Measurements from ENCODE around the gene SPEN.
"Not testable (repeated sequence)": the region's sequence is repeated elsewhere in the genome, so short reads cannot be mapped to it uniquely, and the experiment has no call there.

The SPEN gene

GRCh38 chr1:15856888-15857287, 9.4 kb downstream of the SPEN start:
- DNase-seq (ENCODE audit: low read depth in 1 of 2, low spot score in 1 of 2), result no peak

GRCh38 chr1:15858069-15858670, 10.7 kb downstream of the SPEN start:
- DNase-seq (ENCODE audit: low read depth in 1 of 2, low spot score in 1 of 2), result no peak

GRCh38 chr1:15858672-15859372, 11.3 kb downstream of the SPEN start:
- DNase-seq (ENCODE audit: low read depth in 1 of 2, low spot score in 1 of 2), result no peak

DNA sequence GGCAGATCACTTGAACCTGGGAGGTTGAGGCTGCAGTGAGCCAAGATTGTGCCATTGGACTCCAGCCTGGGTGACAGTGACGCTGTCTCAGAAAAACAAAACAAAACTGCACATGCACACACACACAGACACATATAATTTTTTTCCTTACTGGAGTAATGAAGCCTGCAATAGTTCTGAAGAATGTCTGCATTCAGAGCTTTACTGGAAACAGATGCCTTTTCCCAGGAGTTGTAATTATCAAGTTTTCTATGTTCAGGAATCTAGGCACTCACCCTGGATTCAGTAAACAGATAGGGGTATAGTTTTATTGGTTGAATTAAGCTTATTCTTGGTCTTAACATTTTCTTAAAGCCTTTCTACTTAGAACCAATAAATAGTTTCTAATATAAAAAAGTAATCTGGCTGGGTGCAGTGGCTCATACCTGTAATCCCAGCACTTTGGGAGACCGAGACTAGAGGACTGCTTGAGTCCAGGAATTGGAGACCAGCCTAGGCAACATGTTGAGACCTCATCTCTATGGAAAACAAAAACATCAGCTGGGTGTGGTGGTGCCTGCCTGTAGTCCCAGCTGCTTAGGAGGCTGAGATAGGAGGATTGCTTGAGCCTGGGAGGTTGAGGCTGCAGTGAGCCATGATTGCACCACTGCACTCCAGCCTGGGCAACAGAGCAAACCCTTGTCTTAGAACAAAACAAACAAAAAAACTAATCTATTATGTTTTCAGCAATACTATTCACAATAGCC, 15.8 kb downstream of the SPEN start:
- no peak for DNase-seq (ENCODE audit: low read depth in 1 of 2, low spot score in 1 of 2)

GRCh38 chr1:15866721-15867201, 19.3 kb downstream of the SPEN start:
- no peak for DNase-seq (ENCODE audit: low read depth in 1 of 2, low spot score in 1 of 2)

DNA sequence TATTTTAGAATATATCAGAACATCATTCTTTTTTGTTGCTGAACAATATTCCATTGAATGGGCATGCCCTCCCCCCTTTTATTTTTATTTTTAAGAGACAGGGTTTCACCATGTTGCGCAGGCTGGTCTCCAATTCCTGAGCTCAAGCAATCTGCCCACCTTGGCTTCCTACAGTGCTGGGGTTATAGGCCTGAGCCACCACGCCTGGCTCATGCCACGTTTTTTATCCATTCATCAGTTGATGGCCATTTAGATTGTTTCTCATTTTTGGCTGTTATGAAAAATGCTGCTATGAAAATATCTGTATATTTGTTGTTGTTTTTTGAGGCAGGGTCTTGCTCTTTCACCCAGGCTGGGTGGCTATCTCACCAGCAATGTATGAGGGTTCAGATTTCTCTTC, 19.8 kb downstream of the SPEN start:
- no peak for DNase-seq (ENCODE audit: low read depth in 1 of 2, low spot score in 1 of 2)

GRCh38 chr1:15869413-15869812, 21.9 kb downstream of the SPEN start:
- no peak for DNase-seq (ENCODE audit: low read depth in 1 of 2, low spot score in 1 of 2)

GRCh38 chr1:15870421-15870820, 22.9 kb downstream of the SPEN start:
- no peak for DNase-seq (ENCODE audit: low read depth in 1 of 2, low spot score in 1 of 2)

- DNase-seq (ENCODE audit: low read depth in 1 of 2, low spot score in 1 of 2), result no peak
Measured at GRCh38 chr1:15874471-15874870, 27.0 kb downstream of the SPEN start.

- DNase-seq (ENCODE audit: low read depth in 1 of 2, low spot score in 1 of 2), result no peak
Measured at GRCh38 chr1:15876357-15877055, 29.0 kb downstream of the SPEN start.

GRCh38 chr1:15881961-15882360, 34.5 kb downstream of the SPEN start:
- DNase-seq (ENCODE audit: low read depth in 1 of 2, low spot score in 1 of 2), result no peak

GRCh38 chr1:15882665-15883064, 35.2 kb downstream of the SPEN start:
- no peak for DNase-seq (ENCODE audit: low read depth in 1 of 2, low spot score in 1 of 2)

- DNase-seq (ENCODE audit: low read depth in 1 of 2, low spot score in 1 of 2), result no peak
Measured at GRCh38 chr1:15883326-15883725, 35.8 kb downstream of the SPEN start.

- DNase-seq (ENCODE audit: low read depth in 1 of 2, low spot score in 1 of 2), result no peak
Measured at GRCh38 chr1:15884477-15884876, 37.0 kb downstream of the SPEN start.

DNA sequence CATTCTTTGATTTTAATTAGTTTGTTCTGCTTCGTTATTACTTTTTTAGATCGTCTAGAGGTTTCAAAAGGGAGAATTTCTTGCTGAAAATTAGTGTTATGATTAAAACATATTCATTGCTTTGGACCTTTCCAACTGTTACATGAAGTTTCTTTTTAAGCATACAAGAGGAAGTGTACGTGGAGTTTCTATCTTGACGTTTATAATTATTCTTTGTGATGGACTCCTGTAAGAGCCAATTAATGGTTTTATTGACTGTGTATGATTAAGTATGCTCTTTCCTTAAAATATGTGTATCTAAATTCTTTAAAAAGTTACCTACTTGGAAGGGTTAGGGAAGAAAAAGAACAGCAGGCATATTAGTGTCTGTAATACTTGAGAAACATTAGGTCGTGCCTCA, 37.8 kb downstream of the SPEN start:
- no peak for DNase-seq (ENCODE audit: low read depth in 1 of 2, low spot score in 1 of 2)

DNA sequence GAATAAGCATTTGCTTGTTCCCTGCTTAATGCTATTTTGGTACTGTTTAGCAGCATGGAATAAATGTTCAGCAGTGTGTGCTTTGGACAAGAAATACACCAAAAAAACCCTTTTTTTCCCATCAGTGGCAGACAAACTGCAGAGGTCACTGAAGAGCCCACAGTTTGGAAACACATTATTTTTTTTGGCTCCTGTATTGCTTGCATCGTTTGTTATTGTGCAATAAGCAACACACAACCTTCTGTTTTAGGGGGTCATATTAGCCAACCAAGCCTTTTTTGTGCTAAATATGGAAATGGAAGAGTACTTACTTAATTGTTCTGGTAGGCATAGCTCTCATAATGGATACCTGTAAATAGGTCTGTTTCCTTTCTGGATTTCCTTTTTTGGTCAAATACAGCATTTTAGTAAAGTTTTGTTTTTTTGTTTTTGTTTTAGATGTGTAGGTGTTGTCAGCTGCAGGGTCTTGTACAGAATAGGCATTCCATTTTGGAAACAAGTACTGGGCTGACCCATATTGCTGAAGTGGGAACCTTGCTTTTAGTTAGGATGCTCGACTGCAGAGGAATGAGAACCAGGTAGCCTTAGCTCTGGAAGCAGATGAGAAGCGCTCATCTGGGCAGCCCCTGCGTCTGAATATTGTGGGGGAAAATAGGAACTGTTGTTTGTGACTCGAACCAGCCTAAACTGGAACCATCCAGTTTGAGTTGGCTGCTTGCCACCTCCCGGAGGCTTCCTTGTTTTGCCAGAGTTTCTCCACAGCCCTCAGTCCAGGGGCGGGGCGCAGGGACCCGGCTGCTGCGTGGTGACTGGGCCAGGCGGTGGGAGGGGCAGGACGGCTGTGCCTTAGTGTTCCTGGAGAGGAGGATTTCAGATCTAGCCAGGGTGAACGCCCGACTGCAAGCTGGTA, 38.4 kb downstream of the SPEN start:
- DNase-seq (ENCODE audit: low read depth in 1 of 2, low spot score in 1 of 2), result no peak

DNA sequence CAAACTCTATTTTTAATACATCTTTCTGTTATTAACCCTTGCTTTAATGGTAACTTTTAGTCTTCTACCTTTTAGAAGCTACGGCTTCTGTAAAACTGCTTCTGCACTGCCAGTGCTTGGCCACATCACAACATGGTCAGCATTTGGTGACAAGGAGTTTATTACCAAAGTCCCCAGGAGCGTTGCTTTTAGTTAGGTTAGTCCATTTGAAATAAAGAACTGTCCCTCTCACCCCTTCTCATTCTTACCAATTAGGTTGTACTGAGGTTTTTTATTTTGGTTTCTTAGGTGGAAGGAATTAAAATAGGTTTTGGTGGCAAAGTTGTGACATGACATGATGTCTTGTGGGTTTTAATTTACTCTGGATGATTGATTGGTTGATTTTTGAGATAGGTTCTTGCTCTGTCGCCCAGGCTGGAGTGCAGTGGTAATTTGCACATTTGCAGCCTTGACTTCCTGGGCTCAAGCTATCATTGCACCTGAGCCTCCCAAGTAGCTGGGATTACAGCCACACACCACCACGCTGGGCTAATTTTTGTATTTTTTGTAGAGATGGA, 39.2 kb downstream of the SPEN start:
- DNase-seq (ENCODE audit: low read depth in 1 of 2, low spot score in 1 of 2), result no peak

GRCh38 chr1:15892857-15893599, 45.5 kb downstream of the SPEN start:
- not testable (repeated sequence) for DNase-seq (ENCODE audit: low read depth in 1 of 2, low spot score in 1 of 2)

- DNase-seq (ENCODE audit: low read depth in 1 of 2, low spot score in 1 of 2), result no peak
Measured at GRCh38 chr1:15895233-15895632, 47.7 kb downstream of the SPEN start.
